IMR-90 (cell line): ENCODE measurements around the gene CYLC2. TPM values are rescaled to one million over a fixed set of nuclear protein-coding genes. Genes with fewer than 3 reads are reported as not detected.

Experiments
- ATAC-seq: fragments of 200-7000 bp; cut with Tn5 transposase; 2 replicates; pipeline ENCODE4 v1.9.1; 2020; ENCODE audit warnings: low read depth, mild to moderate bottlenecking, moderate library complexity
- BruUV-seq: library from RNA; stranded (reverse); fragments of 400-500 nt; replicated peaks from 2 replicates; lab custom pipeline; 2021; lab: Mats Ljungman, UMichigan
- CTCF ChIA-PET: fragments of 300-600 bp; formaldehyde crosslinking; extraction: SDS; loops from one replicate; lab custom pipeline; 2021; ENCODE audit warnings: antibody characterized with exemption; lab: Yijun Ruan, JAX
- POLR2A ChIA-PET: fragments of 300-600 bp; sonication (Branson Sonifier 250); formaldehyde crosslinking; loops from one replicate; lab custom pipeline; 2022; ENCODE audit warnings: antibody characterized with exemption; ENCODE audit not compliant: unreplicated experiment; lab: Charles Lee
- DNase-seq: peaks from one replicate; pipeline ENCODE4 v3.0.0; 2013
- H2AFZ ChIP-seq: replicated peaks from 2 replicates; pipeline ENCODE3; 2013; ENCODE audit warnings: low read length, mild to moderate bottlenecking; ENCODE audit not compliant: poor library complexity
- H2AK5ac ChIP-seq: 2 replicates; pipeline ENCODE4 v1.6.1; 2013; ENCODE audit warnings: low read depth, low read length, inconsistent platforms
- H2AK9ac ChIP-seq: replicated peaks from 2 replicates; pipeline ENCODE3; 2013; ENCODE audit warnings: mild to moderate bottlenecking, low read depth, low read length, moderate library complexity; ENCODE audit not compliant: poor library complexity
- H2BK120ac ChIP-seq: 2 replicates; pipeline ENCODE4 v1.6.1; 2013; ENCODE audit warnings: low read depth, low read length, inconsistent platforms
- H2BK15ac ChIP-seq: 3 replicates; pipeline ENCODE4 v1.6.1; 2013; ENCODE audit warnings: low read depth, low read length, inconsistent platforms
- H2BK20ac ChIP-seq: 2 replicates; pipeline ENCODE4 v1.6.1; 2013; ENCODE audit warnings: low read depth, mild to moderate bottlenecking, inconsistent platforms, low read length, moderate library complexity
- H2BK5ac ChIP-seq: 2 replicates; pipeline ENCODE4 v1.6.1; 2013; ENCODE audit warnings: mild to moderate bottlenecking, low read depth, low read length, inconsistent platforms; ENCODE audit not compliant: poor library complexity, severe bottlenecking
- H3K14ac ChIP-seq: replicated peaks from 2 replicates; pipeline ENCODE4 v1.6.1; 2013; ENCODE audit warnings: low read depth, low read length, inconsistent platforms
- H3K18ac ChIP-seq: 2 replicates; pipeline ENCODE4 v1.6.1; 2013; ENCODE audit warnings: low read depth, low read length, control low read depth
- H3K23ac ChIP-seq: 2 replicates; pipeline ENCODE4 v1.6.1; 2013; ENCODE audit warnings: low read depth, low read length, inconsistent platforms
- H3K27ac ChIP-seq: 2 replicates; pipeline ENCODE4 v1.5.1; 2013; ENCODE audit warnings: mild to moderate bottlenecking, control low read depth, low read length; ENCODE audit not compliant: insufficient read depth
- H3K27me3 ChIP-seq: 2 replicates; pipeline ENCODE4 v1.6.1; 2013; ENCODE audit warnings: low read length; ENCODE audit not compliant: control insufficient read depth, insufficient read depth
- H3K36me3 ChIP-seq: 2 replicates; pipeline ENCODE4 v1.6.1; 2013; ENCODE audit warnings: low read length, mixed read lengths; ENCODE audit not compliant: control insufficient read depth, insufficient read depth
- H3K4ac ChIP-seq: 2 replicates; pipeline ENCODE4 v1.6.1; 2013; ENCODE audit warnings: low read depth, low read length, inconsistent platforms
- H3K4me1 ChIP-seq: 2 replicates; pipeline ENCODE4 v1.6.1; 2013; ENCODE audit warnings: low read length, mixed read lengths; ENCODE audit not compliant: control insufficient read depth, insufficient read depth
- H3K4me2 ChIP-seq: 2 replicates; pipeline ENCODE4 v1.6.1; 2013; ENCODE audit warnings: low read depth, mild to moderate bottlenecking, control low read depth, low read length, moderate library complexity
- H3K4me3 ChIP-seq: 2 replicates; pipeline ENCODE4 v1.5.1; 2013; ENCODE audit warnings: low read depth, mild to moderate bottlenecking, control low read depth, low read length, moderate library complexity; ENCODE audit not compliant: insufficient read depth
- H3K56ac ChIP-seq: 2 replicates; pipeline ENCODE4 v1.6.1; 2013; ENCODE audit warnings: low read length, inconsistent platforms; ENCODE audit not compliant: insufficient read depth; ENCODE audit errors: extremely low read depth
- H3K79me1 ChIP-seq, 2 experiments: 2 replicates each; pipeline ENCODE4 v1.6.1; 2013; ENCODE audit warnings: low read length in 2 of 2, inconsistent platforms in 1 of 2, low read depth in 1 of 2
- H3K9ac ChIP-seq: 2 replicates; pipeline ENCODE4 v1.6.1; 2013; ENCODE audit warnings: low read depth, low read length, control low read depth
- H3K9me1 ChIP-seq: 2 replicates; pipeline ENCODE4 v1.6.1; 2013; ENCODE audit warnings: low read length, inconsistent platforms; ENCODE audit not compliant: insufficient read depth
- H3K9me3 ChIP-seq: 2 replicates; pipeline ENCODE4 v1.6.1; 2013; ENCODE audit warnings: low read length; ENCODE audit not compliant: control insufficient read depth, insufficient read depth
- H4K20me1 ChIP-seq: 2 replicates; pipeline ENCODE4 v1.6.1; 2013; ENCODE audit warnings: low read length, inconsistent platforms; ENCODE audit not compliant: insufficient read depth
- H4K5ac ChIP-seq: 2 replicates; pipeline ENCODE4 v1.6.1; 2013; ENCODE audit warnings: mild to moderate bottlenecking, low read depth, low read length, control low read depth
- H4K8ac ChIP-seq, 2 experiments: 2 replicates each; pipeline ENCODE4 v1.6.1; 2013; ENCODE audit warnings: low read depth in 2 of 2, low read length in 2 of 2, control low read depth in 1 of 2, inconsistent platforms in 1 of 2
- H4K91ac ChIP-seq: 2 replicates; pipeline ENCODE4 v1.6.1; 2013; ENCODE audit warnings: low read depth, low read length, inconsistent platforms; ENCODE audit not compliant: insufficient read depth
- BHLHE40 ChIP-seq: fragments of 150-350 bp; IDR thresholded peaks from 2 replicates; pipeline ENCODE4 v1.6.1; 2016; ENCODE audit warnings: mild to moderate bottlenecking, low read depth, low read length
- CEBPB ChIP-seq: IDR thresholded peaks from 2 replicates; pipeline ENCODE4 v1.6.1; 2012; ENCODE audit warnings: low read depth, low read length, improper control_type of control experiment
- CHD1 ChIP-seq: IDR thresholded peaks from 2 replicates; pipeline ENCODE4 v1.6.1; 2012; ENCODE audit warnings: low read depth, low read length, improper control_type of control experiment
- FOS ChIP-seq: fragments of 150-350 bp; IDR thresholded peaks from 2 replicates; pipeline ENCODE4 v1.6.1; 2016; ENCODE audit warnings: low read depth, low read length
- MAFK ChIP-seq: IDR thresholded peaks from 2 replicates; pipeline ENCODE4 v1.6.1; 2012; ENCODE audit warnings: low read depth, low read length, improper control_type of control experiment
- MXI1 ChIP-seq: IDR thresholded peaks from 2 replicates; pipeline ENCODE4 v1.6.1; 2012; ENCODE audit warnings: low read depth, mild to moderate bottlenecking, low read length, moderate library complexity, borderline replicate concordance
- NFE2L2 ChIP-seq: fragments of 150-350 bp; IDR thresholded peaks from 2 replicates; pipeline ENCODE4 v1.6.1; 2016; ENCODE audit warnings: low read depth, mild to moderate bottlenecking, low read length
- POLR2A ChIP-seq: IDR thresholded peaks from 2 replicates; pipeline ENCODE4 v1.6.1; 2012; ENCODE audit warnings: mild to moderate bottlenecking, low read depth, low read length
- RCOR1 ChIP-seq: IDR thresholded peaks from 2 replicates; pipeline ENCODE4 v1.6.1; 2012; ENCODE audit warnings: mild to moderate bottlenecking, low read length, improper control_type of control experiment; ENCODE audit not compliant: insufficient replicate concordance
- RFX5 ChIP-seq: IDR thresholded peaks from 2 replicates; pipeline ENCODE4 v1.8.0; 2012; ENCODE audit warnings: low read depth, mild to moderate bottlenecking, low read length, moderate library complexity
- SMC3 ChIP-seq: fragments of 150-350 bp; IDR thresholded peaks from 2 replicates; pipeline ENCODE4 v1.6.1; 2016; ENCODE audit warnings: low read depth, mild to moderate bottlenecking, antibody characterized with exemption, low read length, moderate library complexity
- WGBS, 2 experiments: methylation state at CpG; one replicate each; pipeline versions ENCODE4 v1.1.5 to v1.1.7; 2013; ENCODE audit warnings: missing lambda C conversion rate in 2 of 2; ENCODE audit not compliant: insufficient read length in 1 of 2; ENCODE audit errors: extremely low coverage in 2 of 2; 5-methylcytosine and 5-hydroxymethylcytosine counted together
- dilution Hi-C: fragments of 300-500 bp; cut with HindIII; formaldehyde crosslinking; loops from one replicate; pipeline ENCODE4 v1.14.3; 2018; ENCODE audit warnings: low sequenced_read_pairs; ENCODE audit not compliant: unreplicated experiment
- in situ Hi-C: fragments of 300-500 bp; cut with MboI; formaldehyde crosslinking; loops from 3 replicates; pipeline ENCODE4 v1.14.3; 2019; ENCODE audit warnings: low sequenced_read_pairs, inconsistent platforms, mixed read lengths
- intact Hi-C: fragments of 100-400 bp; cut with micrococcal nuclease; formaldehyde crosslinking; loops from 2 replicates; pipeline ENCODE4 v1.10.0; 2022
- polyA plus RNA-seq, 3 experiments: library from polyadenylated mRNA; depleted of rRNA; stranded (reverse); fragments of >200 nt; gene quantifications; 2 replicates each; pipeline ENCODE4 v1.2.3, GENCODE V29; 2012; ENCODE audit warnings: low replicate concordance in 1 of 3
- total RNA-seq: library from RNA; depleted of rRNA; stranded (reverse); fragments of >200 nt; gene quantifications from 2 replicates; pipeline ENCODE4 v1.2.3, GENCODE V29; 2012
- TF ChIP-seq, protein P1 (sequence below): fragments of 150-350 bp; IDR thresholded peaks from 2 replicates; pipeline ENCODE4 v1.6.1; 2017; ENCODE audit warnings: mild to moderate bottlenecking, antibody characterized with exemption, low read length, low read depth
- TF ChIP-seq, protein P2 (sequence below): conservative IDR thresholded peaks from 2 replicates; pipeline ENCODE4 v1.5.1; 2012; ENCODE audit warnings: mild to moderate bottlenecking, low read depth, low read length, improper control_type of control experiment
- TF ChIP-seq, protein P3 (sequence below): fragments of 150-350 bp; IDR thresholded peaks from 2 replicates; pipeline ENCODE4 v1.6.1; 2016; ENCODE audit warnings: low read depth, mild to moderate bottlenecking, low read length, moderate library complexity, borderline replicate concordance

Gene CYLC2
- total and polyA plus RNA-seq, 2 of the 4 experiments (the other 2 are of a cell fraction) = not detected

DNA sequence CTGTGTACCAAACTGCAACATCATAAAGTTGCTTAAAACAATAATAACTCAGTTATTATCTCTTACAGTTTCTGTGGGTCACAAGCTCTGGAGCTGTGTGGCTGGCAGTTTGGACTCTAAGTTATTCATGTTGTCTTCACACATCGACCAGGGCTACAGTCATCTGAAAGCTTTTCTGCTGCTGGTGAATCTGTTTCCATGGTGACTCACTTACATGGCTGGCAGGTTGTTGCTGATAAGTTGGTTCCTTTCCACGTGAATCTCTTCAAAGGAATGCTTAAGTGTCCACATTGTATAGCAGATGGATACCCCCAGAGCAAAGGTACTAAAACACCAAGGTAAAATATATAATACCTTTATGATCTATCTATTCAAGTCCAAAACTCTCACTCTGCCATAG lies 44.8 kb upstream of the CYLC2 start:
- no peak overlapping the region for H2BK5ac ChIP-seq
- no peak overlapping the region for H2AK5ac ChIP-seq
- TF ChIP-seq CHD1 = no peak
- TF ChIP-seq MAFK = no peak
- TF ChIP-seq RFX5 = no peak
- no peak for TF ChIP-seq BHLHE40
- no peak for TF ChIP-seq RCOR1
- TF ChIP-seq SMC3 = no peak
- no peak for TF ChIP-seq FOS
- TF ChIP-seq, protein P1, sequence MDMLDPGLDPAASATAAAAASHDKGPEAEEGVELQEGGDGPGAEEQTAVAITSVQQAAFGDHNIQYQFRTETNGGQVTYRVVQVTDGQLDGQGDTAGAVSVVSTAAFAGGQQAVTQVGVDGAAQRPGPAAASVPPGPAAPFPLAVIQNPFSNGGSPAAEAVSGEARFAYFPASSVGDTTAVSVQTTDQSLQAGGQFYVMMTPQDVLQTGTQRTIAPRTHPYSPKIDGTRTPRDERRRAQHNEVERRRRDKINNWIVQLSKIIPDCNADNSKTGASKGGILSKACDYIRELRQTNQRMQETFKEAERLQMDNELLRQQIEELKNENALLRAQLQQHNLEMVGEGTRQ = no peak
- TF ChIP-seq POLR2A = no peak
- TF ChIP-seq, protein P2, sequence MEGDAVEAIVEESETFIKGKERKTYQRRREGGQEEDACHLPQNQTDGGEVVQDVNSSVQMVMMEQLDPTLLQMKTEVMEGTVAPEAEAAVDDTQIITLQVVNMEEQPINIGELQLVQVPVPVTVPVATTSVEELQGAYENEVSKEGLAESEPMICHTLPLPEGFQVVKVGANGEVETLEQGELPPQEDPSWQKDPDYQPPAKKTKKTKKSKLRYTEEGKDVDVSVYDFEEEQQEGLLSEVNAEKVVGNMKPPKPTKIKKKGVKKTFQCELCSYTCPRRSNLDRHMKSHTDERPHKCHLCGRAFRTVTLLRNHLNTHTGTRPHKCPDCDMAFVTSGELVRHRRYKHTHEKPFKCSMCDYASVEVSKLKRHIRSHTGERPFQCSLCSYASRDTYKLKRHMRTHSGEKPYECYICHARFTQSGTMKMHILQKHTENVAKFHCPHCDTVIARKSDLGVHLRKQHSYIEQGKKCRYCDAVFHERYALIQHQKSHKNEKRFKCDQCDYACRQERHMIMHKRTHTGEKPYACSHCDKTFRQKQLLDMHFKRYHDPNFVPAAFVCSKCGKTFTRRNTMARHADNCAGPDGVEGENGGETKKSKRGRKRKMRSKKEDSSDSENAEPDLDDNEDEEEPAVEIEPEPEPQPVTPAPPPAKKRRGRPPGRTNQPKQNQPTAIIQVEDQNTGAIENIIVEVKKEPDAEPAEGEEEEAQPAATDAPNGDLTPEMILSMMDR = no peak
- TF ChIP-seq, protein P3, sequence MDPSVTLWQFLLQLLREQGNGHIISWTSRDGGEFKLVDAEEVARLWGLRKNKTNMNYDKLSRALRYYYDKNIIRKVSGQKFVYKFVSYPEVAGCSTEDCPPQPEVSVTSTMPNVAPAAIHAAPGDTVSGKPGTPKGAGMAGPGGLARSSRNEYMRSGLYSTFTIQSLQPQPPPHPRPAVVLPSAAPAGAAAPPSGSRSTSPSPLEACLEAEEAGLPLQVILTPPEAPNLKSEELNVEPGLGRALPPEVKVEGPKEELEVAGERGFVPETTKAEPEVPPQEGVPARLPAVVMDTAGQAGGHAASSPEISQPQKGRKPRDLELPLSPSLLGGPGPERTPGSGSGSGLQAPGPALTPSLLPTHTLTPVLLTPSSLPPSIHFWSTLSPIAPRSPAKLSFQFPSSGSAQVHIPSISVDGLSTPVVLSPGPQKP = no peak
- no peak for TF ChIP-seq NFE2L2
- no peak for TF ChIP-seq CEBPB
- TF ChIP-seq MXI1 = no peak
- no peak overlapping the region for H2AFZ ChIP-seq
- H3K27ac ChIP-seq = no peak overlapping the region
- no peak overlapping the region for H3K14ac ChIP-seq
- no TSS peak for BruUV-seq
- H3K23ac ChIP-seq = no peak overlapping the region
- H3K4ac ChIP-seq = no peak overlapping the region
- intact Hi-C loops = no loop called here
- ATAC-seq (no peak), DNase-seq (no peak)
- dilution Hi-C loops = no loop called here
- H4K8ac ChIP-seq = no peak overlapping the region
- H4K20me1 ChIP-seq = no peaks in the 10 kb centered on the region
- H3K56ac ChIP-seq = no peak overlapping the region
- no peak overlapping the region for H4K91ac ChIP-seq
- 60% methylated on average over 1 of the region's 2 CpGs; no CpG with 5 or more reads in 1 of the 2 experiments for WGBS, 2 experiments
- H3K9me3 ChIP-seq = peaks cover 4% of the 10 kb centered on the region
- no peak overlapping the region for H3K18ac ChIP-seq
- in situ Hi-C loops = no loop called here
- no peak overlapping the region for H4K5ac ChIP-seq
- H3K9ac ChIP-seq = no peak overlapping the region
- no peak overlapping the region for H2AK9ac ChIP-seq
- no peaks in the 10 kb centered on the region for H3K36me3 ChIP-seq
- H3K4me3 ChIP-seq = no peak overlapping the region
- H2BK120ac ChIP-seq = no peak overlapping the region
- H3K4me1 ChIP-seq = no peaks in the 10 kb centered on the region
- H3K9me1 ChIP-seq = no peaks in the 10 kb centered on the region
- no peak overlapping the region for H2BK20ac ChIP-seq
- H3K79me1 ChIP-seq = no peaks in the 10 kb centered on the region
- POLR2A ChIA-PET = no interaction called here
- CTCF ChIA-PET = no interaction called here
- no peak overlapping the region for H2BK15ac ChIP-seq
- H3K4me2 ChIP-seq = no peak overlapping the region
- H3K27me3 ChIP-seq = no peaks in the 10 kb centered on the region
